ENCODE results near the gene EDIL3.

The EDIL3 gene

DNA sequence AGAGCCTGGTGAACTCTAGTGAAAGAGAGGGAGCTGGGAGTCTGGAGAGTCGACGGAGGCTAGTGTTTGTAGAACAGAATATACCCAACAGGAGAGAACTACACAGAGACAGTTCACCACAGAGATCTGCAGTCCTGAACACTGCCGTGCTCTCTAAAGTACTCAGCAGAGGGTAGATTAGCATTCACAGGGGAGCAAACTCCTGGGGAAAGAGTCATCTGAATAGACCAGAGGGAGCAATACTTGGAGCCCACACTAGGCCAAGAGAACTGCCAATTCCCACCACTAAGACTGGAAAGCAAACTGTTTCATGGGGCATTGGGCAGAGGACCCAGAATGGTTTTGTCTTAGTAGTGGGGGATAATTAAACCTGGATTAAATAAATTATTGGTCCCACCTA, 235.6 kb downstream of the EDIL3 start:
- Histone ChIP-seq H3K4me3 (ENCODE audit: low read length in 2 of 2) (no peak overlapping the region), H2BK15ac (ENCODE audit: low read length) (no peak overlapping the region), H4K8ac (ENCODE audit: low read depth, low read length) (no peak overlapping the region), H3K14ac (ENCODE audit: low read length) (no peak overlapping the region), H3K4ac (ENCODE audit: low read length) (no peak overlapping the region), H3K9ac (ENCODE audit: low read depth, low read length, poor library complexity) (no peak overlapping the region), H3K23ac (ENCODE audit: low read depth, low read length, poor library complexity) (no peak overlapping the region), H4K91ac (ENCODE audit: low read depth, low read length, poor library complexity) (no peak overlapping the region), H3K4me1 (ENCODE audit: control insufficient read depth in 2 of 2, insufficient read depth in 1 of 2, low read depth in 1 of 2, low read length in 2 of 2) (no peaks in the 10 kb centered on the region), H3K27me3 (ENCODE audit: control insufficient read depth in 3 of 3, insufficient read depth in 3 of 3, low read depth in 1 of 3, low read length in 3 of 3) (no peaks in the 10 kb centered on the region), H2BK5ac (ENCODE audit: low read length) (no peak overlapping the region), H3K79me1 (ENCODE audit: low read depth, low read length) (no peaks in the 10 kb centered on the region), H2AK5ac (ENCODE audit: low read depth, low read length) (no peak overlapping the region), H2AFZ (ENCODE audit: low read length) (no peak overlapping the region), H3K27ac (replicated peaks; ENCODE audit: low read length) (no peak overlapping the region), H3K18ac (ENCODE audit: low read length) (no peak overlapping the region), H3K4me2 (ENCODE audit: insufficient read depth, low read length, poor library complexity, severe bottlenecking) (no peak overlapping the region), H2BK12ac (ENCODE audit: low read length) (no peak overlapping the region), H3K9me3 (replicated peaks in 1 of 2; ENCODE audit: control insufficient read depth in 2 of 2, insufficient read depth in 1 of 2, low read depth in 1 of 2, low read length in 2 of 2) (no peaks in the 10 kb centered on the region), H3K36me3 (replicated peaks in 1 of 2; ENCODE audit: control insufficient read depth in 2 of 2, insufficient read depth in 2 of 2, low read length in 2 of 2) (no peaks in the 10 kb centered on the region), H2BK120ac (ENCODE audit: low read depth, low read length) (no peak overlapping the region)
- WGBS, 2 donors (ENCODE audit: extremely low coverage in 2 of 2, insufficient read length in 2 of 2, insufficient replicate concordance in 1 of 2), result no CpG with 5 or more reads among the region's 3 CpGs
- no peak for DNase-seq (ENCODE audit: low spot score)

- Histone ChIP-seq H2BK5ac (ENCODE audit: low read length) (no peak overlapping the region), H3K27me3 (ENCODE audit: control insufficient read depth in 3 of 3, insufficient read depth in 3 of 3, low read depth in 1 of 3, low read length in 3 of 3) (no peaks in the 10 kb centered on the region), H2AK5ac (ENCODE audit: low read depth, low read length) (no peak overlapping the region), H3K27ac (replicated peaks; ENCODE audit: low read length) (no peak overlapping the region), H3K4me3 (ENCODE audit: low read length in 2 of 2) (no peak overlapping the region), H3K14ac (ENCODE audit: low read length) (no peak overlapping the region), H2BK15ac (ENCODE audit: low read length) (no peak overlapping the region), H3K4ac (ENCODE audit: low read length) (no peak overlapping the region), H3K4me2 (ENCODE audit: insufficient read depth, low read length, poor library complexity, severe bottlenecking) (no peak overlapping the region), H3K18ac (ENCODE audit: low read length) (no peak overlapping the region), H2BK12ac (ENCODE audit: low read length) (no peak overlapping the region), H3K36me3 (replicated peaks in 1 of 2; ENCODE audit: control insufficient read depth in 2 of 2, insufficient read depth in 2 of 2, low read length in 2 of 2) (no peaks in the 10 kb centered on the region), H4K8ac (ENCODE audit: low read depth, low read length) (no peak overlapping the region), H4K91ac (ENCODE audit: low read depth, low read length, poor library complexity) (no peak overlapping the region), H3K79me1 (ENCODE audit: low read depth, low read length) (no peaks in the 10 kb centered on the region), H2AFZ (ENCODE audit: low read length) (no peak overlapping the region), H3K9me3 (replicated peaks in 1 of 2; ENCODE audit: control insufficient read depth in 2 of 2, insufficient read depth in 1 of 2, low read depth in 1 of 2, low read length in 2 of 2) (no peaks in the 10 kb centered on the region), H3K9ac (ENCODE audit: low read depth, low read length, poor library complexity) (no peak overlapping the region), H2BK120ac (ENCODE audit: low read depth, low read length) (no peak overlapping the region), H3K4me1 (ENCODE audit: control insufficient read depth in 2 of 2, insufficient read depth in 1 of 2, low read depth in 1 of 2, low read length in 2 of 2) (no peaks in the 10 kb centered on the region), H3K23ac (ENCODE audit: low read depth, low read length, poor library complexity) (no peak overlapping the region)
- WGBS, 2 donors (ENCODE audit: extremely low coverage in 2 of 2, insufficient read length in 2 of 2, insufficient replicate concordance in 1 of 2), result no CpG with 5 or more reads among the region's 2 CpGs
- DNase-seq (ENCODE audit: low spot score), result no peak
These were observed 236.0 kb downstream of the EDIL3 start for GRCh38 chr5:84148651-84149050.

DNA sequence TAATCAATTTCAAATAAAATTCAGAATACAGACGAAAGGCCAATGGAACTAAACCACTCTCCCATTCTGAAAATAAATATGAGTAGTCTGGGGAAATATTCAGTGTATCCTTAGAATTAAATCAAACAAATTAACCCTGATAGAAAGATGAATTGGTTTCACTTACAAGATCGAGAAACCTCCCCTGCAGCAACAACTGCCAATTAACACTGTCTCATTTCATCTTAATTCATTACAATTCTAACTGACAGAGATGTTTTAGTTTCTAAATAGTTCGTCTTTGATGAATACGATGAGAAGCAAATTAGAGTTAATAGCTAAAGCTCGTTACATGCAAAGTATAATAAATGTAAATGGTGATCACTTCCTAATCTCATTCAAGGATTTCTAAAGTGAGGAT, 247.1 kb downstream of the EDIL3 start:
- no peaks in the 10 kb centered on the region for H3K9me3 ChIP-seq (replicated peaks in 1 of 2; ENCODE audit: control insufficient read depth in 2 of 2, insufficient read depth in 1 of 2, low read depth in 1 of 2, low read length in 2 of 2)
- no peak overlapping the region for H3K4me3 ChIP-seq (ENCODE audit: low read length in 2 of 2)
- no peaks in the 10 kb centered on the region for H3K79me1 ChIP-seq (ENCODE audit: low read depth, low read length)
- no peak overlapping the region for H4K8ac ChIP-seq (ENCODE audit: low read depth, low read length)
- no peak overlapping the region for H2BK12ac ChIP-seq (ENCODE audit: low read length)
- H3K23ac ChIP-seq (ENCODE audit: low read depth, low read length, poor library complexity), result no peak overlapping the region
- no peak overlapping the region for H2AFZ ChIP-seq (ENCODE audit: low read length)
- no peak overlapping the region for H2BK120ac ChIP-seq (ENCODE audit: low read depth, low read length)
- no peaks in the 10 kb centered on the region for H3K36me3 ChIP-seq (replicated peaks in 1 of 2; ENCODE audit: control insufficient read depth in 2 of 2, insufficient read depth in 2 of 2, low read length in 2 of 2)
- no peak for DNase-seq (ENCODE audit: low spot score)
- H3K27me3 ChIP-seq (ENCODE audit: control insufficient read depth in 3 of 3, insufficient read depth in 3 of 3, low read depth in 1 of 3, low read length in 3 of 3), result no peaks in the 10 kb centered on the region
- no peak overlapping the region for H3K18ac ChIP-seq (ENCODE audit: low read length)
- H3K14ac ChIP-seq (ENCODE audit: low read length), result no peak overlapping the region
- H2BK5ac ChIP-seq (ENCODE audit: low read length), result no peak overlapping the region
- WGBS, 2 donors (ENCODE audit: extremely low coverage in 2 of 2, insufficient read length in 2 of 2, insufficient replicate concordance in 1 of 2), result no CpG with 5 or more reads among the region's 5 CpGs
- H2BK15ac ChIP-seq (ENCODE audit: low read length), result no peak overlapping the region
- no peak overlapping the region for H3K4me2 ChIP-seq (ENCODE audit: insufficient read depth, low read length, poor library complexity, severe bottlenecking)
- H3K27ac ChIP-seq (replicated peaks; ENCODE audit: low read length), result no peak overlapping the region
- H4K91ac ChIP-seq (ENCODE audit: low read depth, low read length, poor library complexity), result no peak overlapping the region
- H3K4me1 ChIP-seq (ENCODE audit: control insufficient read depth in 2 of 2, insufficient read depth in 1 of 2, low read depth in 1 of 2, low read length in 2 of 2), result no peaks in the 10 kb centered on the region
- H3K4ac ChIP-seq (ENCODE audit: low read length), result no peak overlapping the region
- no peak overlapping the region for H3K9ac ChIP-seq (ENCODE audit: low read depth, low read length, poor library complexity)
- H2AK5ac ChIP-seq (ENCODE audit: low read depth, low read length), result no peak overlapping the region

- no peak overlapping the region for H2BK5ac ChIP-seq (ENCODE audit: low read length)
- H3K23ac ChIP-seq (ENCODE audit: low read depth, low read length, poor library complexity), result no peak overlapping the region
- H3K18ac ChIP-seq (ENCODE audit: low read length), result no peak overlapping the region
- no peak overlapping the region for H4K8ac ChIP-seq (ENCODE audit: low read depth, low read length)
- no peak overlapping the region for H3K4me2 ChIP-seq (ENCODE audit: insufficient read depth, low read length, poor library complexity, severe bottlenecking)
- no peak overlapping the region for H3K14ac ChIP-seq (ENCODE audit: low read length)
- H4K91ac ChIP-seq (ENCODE audit: low read depth, low read length, poor library complexity), result no peak overlapping the region
- H3K4ac ChIP-seq (ENCODE audit: low read length), result no peak overlapping the region
- no peak overlapping the region for H2AFZ ChIP-seq (ENCODE audit: low read length)
- no peak overlapping the region for H3K4me3 ChIP-seq (ENCODE audit: low read length in 2 of 2)
- no peaks in the 10 kb centered on the region for H3K79me1 ChIP-seq (ENCODE audit: low read depth, low read length)
- no peaks in the 10 kb centered on the region for H3K4me1 ChIP-seq (ENCODE audit: control insufficient read depth in 2 of 2, insufficient read depth in 1 of 2, low read depth in 1 of 2, low read length in 2 of 2)
- H3K36me3 ChIP-seq (replicated peaks in 1 of 2; ENCODE audit: control insufficient read depth in 2 of 2, insufficient read depth in 2 of 2, low read length in 2 of 2), result no peaks in the 10 kb centered on the region
- H3K27ac ChIP-seq (replicated peaks; ENCODE audit: low read length), result no peak overlapping the region
- H2BK15ac ChIP-seq (ENCODE audit: low read length), result no peak overlapping the region
- no peaks in the 10 kb centered on the region for H3K9me3 ChIP-seq (replicated peaks in 1 of 2; ENCODE audit: control insufficient read depth in 2 of 2, insufficient read depth in 1 of 2, low read depth in 1 of 2, low read length in 2 of 2)
- no peak overlapping the region for H2BK120ac ChIP-seq (ENCODE audit: low read depth, low read length)
- no peak overlapping the region for H3K9ac ChIP-seq (ENCODE audit: low read depth, low read length, poor library complexity)
- H3K27me3 ChIP-seq (ENCODE audit: control insufficient read depth in 3 of 3, insufficient read depth in 3 of 3, low read depth in 1 of 3, low read length in 3 of 3), result no peaks in the 10 kb centered on the region
- no peak overlapping the region for H2AK5ac ChIP-seq (ENCODE audit: low read depth, low read length)
- no peak overlapping the region for H2BK12ac ChIP-seq (ENCODE audit: low read length)
- DNase-seq (ENCODE audit: low spot score), result no peak
These were observed 253.3 kb downstream of the EDIL3 start for GRCh38 chr5:84131372-84131771.

All from neuronal stem cell (in vitro differentiated cells).